ENCODE results near the gene SLC22A13.
"Not testable (repeated sequence)": the region's sequence is repeated elsewhere in the genome, so short reads cannot be mapped to it uniquely, and the experiment has no call there.

SLC22A13 gene

GRCh38 chr3:38307599-38307998, 42.0 kb downstream of the SLC22A13 start:
- DNase-seq: no peak

DNA sequence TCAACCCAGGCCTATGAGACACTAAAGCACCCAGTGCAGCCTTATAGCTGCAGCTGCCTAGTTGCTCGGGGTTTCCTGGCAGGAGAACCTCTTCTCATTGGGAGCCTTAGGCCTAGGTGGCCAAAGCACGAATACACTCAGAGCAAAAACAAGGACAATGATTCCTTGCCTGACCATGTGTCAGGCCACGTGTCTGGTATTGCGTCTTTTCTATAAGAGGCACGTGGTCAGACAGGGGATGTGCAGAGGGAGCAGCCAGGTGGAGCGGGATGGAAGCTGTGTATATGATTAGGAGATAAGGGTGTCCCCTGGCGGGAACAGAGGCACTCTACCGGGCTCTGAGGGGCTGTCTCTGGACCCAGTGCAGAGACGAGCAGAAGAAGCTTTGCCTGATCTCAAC, 42.8 kb downstream of the SLC22A13 start:
- DNase-seq: no peak

DNA sequence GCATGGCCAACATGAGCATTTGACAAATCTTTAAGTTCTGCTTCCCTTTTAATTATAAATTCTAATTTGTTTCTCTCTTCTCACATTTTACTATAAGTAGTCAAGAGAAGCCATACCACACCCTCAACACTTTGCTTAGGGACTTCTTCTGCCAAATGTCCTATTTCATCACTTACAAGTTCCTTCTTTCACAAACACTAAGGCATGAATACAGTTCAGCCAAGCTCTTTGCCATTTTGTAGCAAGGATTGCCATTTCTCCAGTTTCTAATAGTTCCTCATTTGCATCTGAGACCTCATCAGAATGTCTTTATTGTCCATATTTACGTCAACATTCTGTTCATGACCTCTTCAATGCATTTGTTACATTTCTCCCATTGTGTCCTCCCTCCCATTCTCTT, 45.9 kb downstream of the SLC22A13 start:
- no peak for DNase-seq

DNA sequence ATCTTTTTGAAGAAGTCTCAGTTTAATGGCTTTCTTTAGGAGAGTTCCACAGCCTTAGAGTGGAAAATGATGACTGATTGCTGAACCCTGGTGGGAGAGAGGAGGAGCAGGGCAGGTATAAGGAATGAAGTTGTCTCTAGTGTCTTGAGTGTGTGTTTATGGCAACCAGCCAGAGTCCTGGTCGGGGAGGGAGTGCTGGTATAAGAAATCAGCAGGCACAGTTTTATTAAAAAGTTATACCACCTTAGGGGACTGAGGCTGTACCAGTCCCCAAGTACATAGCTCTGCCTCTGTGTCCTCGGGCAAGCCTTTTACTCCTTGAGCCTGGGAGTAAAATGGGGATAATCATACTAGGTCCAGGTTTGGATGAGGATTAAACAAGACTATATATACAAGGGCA, 46.3 kb downstream of the SLC22A13 start:
- no peak for DNase-seq

GRCh38 chr3:38312356-38312755, 46.7 kb downstream of the SLC22A13 start:
- no peak for DNase-seq

DNA sequence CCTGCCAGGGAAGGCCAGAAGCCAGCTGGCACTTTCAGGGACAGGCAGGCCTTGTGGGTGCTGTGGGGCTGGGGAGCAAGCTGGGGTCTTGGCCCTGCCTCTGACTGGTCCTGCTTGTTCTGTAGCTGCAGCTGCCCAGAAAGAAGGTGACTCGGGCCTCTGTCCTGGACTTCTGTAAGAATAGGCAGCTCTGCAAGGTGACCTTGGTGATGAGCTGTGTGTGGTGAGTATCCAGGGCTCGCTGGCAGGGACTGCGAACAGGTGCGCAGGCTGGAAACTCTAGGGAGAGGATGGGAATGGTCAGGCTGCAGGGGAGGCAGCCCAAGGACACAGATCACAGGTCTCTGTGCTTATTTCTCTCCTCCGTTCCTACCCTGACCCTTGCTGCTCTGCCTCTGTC, 47.7 kb downstream of the SLC22A13 start:
- no peak for DNase-seq

- no peak for DNase-seq
Measured at GRCh38 chr3:38313695-38314094, 48.1 kb downstream of the SLC22A13 start.

DNA sequence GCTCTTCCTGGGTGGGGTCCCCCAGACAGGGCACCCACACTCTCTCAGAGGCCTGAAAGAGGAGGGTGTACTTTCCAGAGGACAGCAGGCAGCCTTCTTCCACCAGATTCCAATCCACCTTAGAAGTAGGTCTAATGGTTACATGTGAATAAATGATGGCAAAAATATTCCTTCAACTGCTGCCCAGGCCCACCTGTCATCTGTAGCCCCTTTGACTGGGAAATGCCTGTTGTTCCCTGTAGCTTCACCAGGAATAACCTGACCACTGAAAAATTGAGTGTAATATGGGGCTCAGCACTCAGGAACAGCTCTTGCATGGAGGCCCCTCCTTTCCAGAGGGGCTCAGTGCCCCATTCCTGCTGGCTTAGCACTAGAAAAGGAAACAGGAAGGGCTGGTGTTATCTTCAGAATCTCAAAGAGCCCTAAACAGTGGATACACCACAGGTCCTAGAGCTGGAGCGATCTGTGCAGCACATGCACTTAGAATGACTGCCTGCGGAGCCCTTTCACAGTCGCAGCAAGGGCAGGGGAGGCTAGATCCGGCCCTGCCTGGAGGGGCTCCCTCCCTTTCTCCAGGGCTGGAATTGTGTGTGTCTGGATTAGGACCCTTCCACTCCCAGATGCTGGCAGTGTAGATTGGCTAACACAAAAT, 48.6 kb downstream of the SLC22A13 start:
- DNase-seq: no peak

GRCh38 chr3:38314764-38315487, 49.3 kb downstream of the SLC22A13 start:
- no peak for DNase-seq

GRCh38 chr3:38315488-38316230, 50.0 kb downstream of the SLC22A13 start:
- DNase-seq: no peak

GRCh38 chr3:38316356-38317191, 51.0 kb downstream of the SLC22A13 start:
- DNase-seq: no peak

DNA sequence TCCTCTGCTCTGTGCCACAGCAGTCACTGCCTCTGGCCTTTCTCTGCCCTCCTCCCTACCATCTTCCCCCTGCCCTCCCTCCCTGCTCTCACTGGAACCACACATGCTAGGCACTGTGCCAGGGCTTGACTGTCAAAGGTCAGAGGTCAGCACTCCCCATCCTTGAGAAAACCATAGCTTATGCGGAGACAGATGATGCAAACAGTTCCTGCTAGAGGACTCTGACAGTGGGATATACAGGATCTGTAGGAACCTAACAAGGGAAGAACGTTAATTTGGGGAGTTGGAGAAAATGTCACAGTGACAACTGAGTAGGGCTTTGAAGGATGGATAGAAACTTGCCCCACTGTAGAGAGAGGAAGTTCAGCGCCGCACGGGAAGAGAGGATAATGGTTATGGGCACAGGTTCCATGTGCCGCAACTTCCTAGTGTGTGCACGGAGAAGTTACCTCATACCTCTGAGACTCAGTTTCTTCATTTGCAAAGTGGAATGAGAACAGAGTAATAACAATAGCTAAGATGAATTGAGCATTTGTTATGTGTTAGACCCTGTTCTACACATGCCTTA, 51.7 kb downstream of the SLC22A13 start:
- no peak for DNase-seq

DNA sequence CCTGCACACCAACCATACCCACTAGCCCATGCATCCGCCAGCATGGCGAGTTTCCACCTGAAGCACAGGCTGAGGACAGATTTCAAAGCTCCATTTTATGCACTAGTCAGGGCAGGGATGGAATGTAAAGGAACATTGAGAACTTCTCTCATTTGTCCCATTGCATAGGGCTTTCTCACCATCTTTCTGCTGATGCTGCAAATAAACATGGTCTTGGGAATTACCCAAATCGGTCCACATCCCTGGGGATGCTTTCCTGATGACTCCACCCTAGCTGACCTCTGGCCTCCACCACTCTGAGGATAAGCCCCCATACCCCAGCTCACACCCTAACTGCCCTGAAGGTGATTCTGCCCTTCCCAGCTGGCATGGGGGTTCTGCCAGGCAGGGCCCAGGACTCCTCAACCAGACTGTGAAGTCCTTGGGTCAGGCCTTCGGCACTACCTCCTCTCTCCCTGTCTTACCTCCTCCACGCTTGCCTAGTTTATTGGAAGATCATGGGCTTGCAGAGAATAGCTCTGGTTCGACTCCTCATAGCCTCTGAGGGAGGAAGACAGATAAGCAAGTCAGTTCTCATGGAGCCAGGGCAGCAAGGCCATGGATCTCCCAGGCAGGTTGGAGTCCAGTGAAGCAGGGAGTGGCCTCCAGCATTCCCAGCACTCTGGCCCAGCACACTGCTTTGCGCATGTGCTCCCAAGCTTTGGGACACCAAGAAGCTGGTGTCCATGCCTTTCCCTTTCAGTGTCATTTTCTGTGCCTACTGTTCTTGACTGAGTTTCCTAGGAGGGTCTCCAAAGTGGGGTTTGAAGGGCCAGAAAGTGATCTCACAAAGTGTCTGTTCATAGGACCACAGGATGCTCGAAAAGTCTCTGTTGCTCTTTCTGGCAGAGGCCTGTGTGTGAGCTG, 53.4 kb downstream of the SLC22A13 start:
- no peak for DNase-seq

DNA sequence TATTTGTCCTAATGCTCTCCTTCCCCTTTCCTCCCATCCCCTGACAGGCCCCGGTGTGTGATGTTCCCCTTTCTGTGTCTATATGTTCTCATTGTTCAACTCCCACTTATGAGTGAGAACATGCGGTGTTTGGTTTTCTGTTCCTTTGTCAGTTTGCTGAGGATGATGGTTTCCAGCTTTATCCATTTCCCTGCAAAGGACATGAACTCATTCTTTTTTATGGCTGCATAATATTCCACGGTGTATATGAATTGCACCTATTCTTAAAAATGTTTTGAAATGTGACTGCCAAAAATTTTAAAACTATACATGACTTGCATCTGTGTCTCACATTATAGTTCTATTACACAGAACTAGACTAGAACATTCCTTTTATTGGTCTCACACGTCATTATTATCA, 55.0 kb downstream of the SLC22A13 start:
- DNase-seq: not testable (repeated sequence)

- DNase-seq: no peak
Measured at GRCh38 chr3:38323060-38323459, 57.4 kb downstream of the SLC22A13 start.

- no peak for DNase-seq
Measured at GRCh38 chr3:38325256-38325655, 59.6 kb downstream of the SLC22A13 start.

DNA sequence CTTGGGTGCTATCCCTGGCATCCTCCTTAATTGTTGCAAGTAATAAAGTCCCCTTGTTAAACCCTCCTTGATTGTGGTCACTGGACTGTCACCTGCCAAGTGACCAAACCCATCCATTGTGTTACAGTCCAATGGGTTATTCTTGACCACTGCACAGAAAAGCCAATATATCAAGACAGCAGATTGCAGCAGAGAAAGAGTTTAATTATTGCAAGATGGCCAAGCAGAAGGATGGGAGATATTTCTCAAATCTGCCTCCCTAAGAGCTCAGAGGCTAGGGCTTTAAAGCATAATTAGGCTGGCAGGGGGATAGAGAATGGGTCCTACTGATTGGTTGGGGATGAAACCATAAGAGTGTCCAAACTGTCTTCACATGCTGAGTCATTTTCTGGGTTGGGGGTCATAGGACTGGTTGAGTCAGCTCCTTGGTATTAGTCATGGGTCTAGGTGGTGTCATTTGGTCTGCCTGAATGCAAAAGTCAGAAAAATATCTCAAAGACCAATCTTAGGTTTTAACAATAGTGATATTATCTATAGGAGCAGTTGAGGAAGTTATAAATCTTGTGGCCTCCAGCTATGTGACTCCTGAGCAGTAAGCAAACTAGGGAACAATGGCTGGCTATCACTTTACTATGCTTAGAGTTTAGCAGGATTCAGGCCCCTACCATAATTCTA, 61.9 kb downstream of the SLC22A13 start:
- no peak for DNase-seq

Measured in NCI-H1930 (cell line).